Activated naive CD4-positive, alpha-beta T cell treated with anti-CD3 and anti-CD28 coated beads for 36 hours (primary cell): ENCODE measurements around the gene ZNF511. TPM values are rescaled to one million over a fixed set of nuclear protein-coding genes. Genes with fewer than 3 reads are reported as not detected.

Source experiments
- CTCF ChIA-PET: fragments of 350-600 bp; sonication (Branson Sonifier 250); formaldehyde crosslinking; loops from one replicate; lab custom pipeline; 2021; ENCODE audit warnings: antibody characterized with exemption; lab: Charles Lee
- DNase-seq: peaks from one replicate; pipeline ENCODE4 v3.0.0-alpha.2; 2020
- H3K27ac Mint-ChIP-seq: one replicate; pipeline ENCODE4 v1.8.0; 2021; ENCODE audit warnings: mild to moderate bottlenecking, mixed read lengths
- H3K27me3 Mint-ChIP-seq: one replicate; pipeline ENCODE4 v1.8.0; 2021; ENCODE audit warnings: low read depth, mixed read lengths
- H3K36me3 Mint-ChIP-seq: one replicate; pipeline ENCODE4 v1.8.0; 2021; ENCODE audit warnings: low read depth, mixed read lengths
- H3K4me1 Mint-ChIP-seq: one replicate; pipeline ENCODE4 v1.8.0; 2021; ENCODE audit warnings: low read depth, mixed read lengths
- H3K4me3 Mint-ChIP-seq: one replicate; pipeline ENCODE4 v1.8.0; 2021; ENCODE audit warnings: mild to moderate bottlenecking, moderate library complexity, mixed read lengths
- H3K9me3 Mint-ChIP-seq: one replicate; pipeline ENCODE4 v1.8.0; 2021; ENCODE audit warnings: mixed read lengths
- intact Hi-C: fragments of 100-400 bp; cut with micrococcal nuclease; formaldehyde crosslinking; loops from one replicate; pipeline ENCODE4 v1.15.1; 2023
- total RNA-seq, 2 experiments: library from RNA; stranded (reverse); gene quantifications; one replicate each; pipeline ENCODE4 v1.2.3, GENCODE V29; 2021

The ZNF511 gene
- total RNA-seq, 2 experiments from 2014 or later, result 37.1 to 39.4 TPM

GRCh38 chr10:133267829-133268228, 40.9 kb upstream of the ZNF511 start:
- Mint-ChIP-seq H3K36me3 (peaks cover 10% of the 10 kb centered on the region), H3K27me3 (no peaks in the 10 kb centered on the region), H3K4me1 (peaks cover 27% of the 10 kb centered on the region), H3K9me3 (no peaks in the 10 kb centered on the region), H3K4me3 (no peak overlapping the region), H3K27ac (no peak overlapping the region)
- CTCF ChIA-PET, result interaction anchor here (1.4 kb wide), 1 partner anchor 124 kb away, joined by 5 read pairs; no protein-coding TSS in a partner anchor
- intact Hi-C loops, result no loop called here
- no peak for DNase-seq

GRCh38 chr10:133268532-133268931, 40.2 kb upstream of the ZNF511 start:
- Mint-ChIP-seq H3K4me3 (no peak overlapping the region), H3K9me3 (no peaks in the 10 kb centered on the region), H3K4me1 (peaks cover 22% of the 10 kb centered on the region), H3K36me3 (peaks cover 8% of the 10 kb centered on the region), H3K27ac (no peak overlapping the region), H3K27me3 (no peaks in the 10 kb centered on the region)
- CTCF ChIA-PET, result no interaction called here
- DNase-seq, result no peak
- intact Hi-C loops, result no loop called here

GRCh38 chr10:133269367-133269766, 39.3 kb upstream of the ZNF511 start:
- intact Hi-C loops, result no loop called here
- Mint-ChIP-seq H3K9me3 (no peaks in the 10 kb centered on the region), H3K27ac (no peak overlapping the region), H3K36me3 (peaks cover 8% of the 10 kb centered on the region), H3K4me3 (no peak overlapping the region), H3K4me1 (peaks cover 15% of the 10 kb centered on the region), H3K27me3 (no peaks in the 10 kb centered on the region)
- CTCF ChIA-PET, result no interaction called here
- DNase-seq, result no peak

- CTCF ChIA-PET, result no interaction called here
- no peak for DNase-seq
- H3K27ac Mint-ChIP-seq, result no peak overlapping the region
- H3K9me3 Mint-ChIP-seq, result no peaks in the 10 kb centered on the region
- intact Hi-C loops, result no loop called here
- peaks cover 9% of the 10 kb centered on the region for H3K36me3 Mint-ChIP-seq
- H3K4me1 Mint-ChIP-seq, result peaks cover 13% of the 10 kb centered on the region
- H3K27me3 Mint-ChIP-seq, result no peaks in the 10 kb centered on the region
- no peak overlapping the region for H3K4me3 Mint-ChIP-seq
Observed at GRCh38 chr10:133270204-133270603, 38.5 kb upstream of the ZNF511 start.

GRCh38 chr10:133270773-133271297, 37.9 kb upstream of the ZNF511 start:
- Mint-ChIP-seq H3K36me3 (peaks cover 11% of the 10 kb centered on the region), H3K4me3 (no peak overlapping the region), H3K27me3 (no peaks in the 10 kb centered on the region), H3K4me1 (peaks cover 7% of the 10 kb centered on the region), H3K9me3 (no peaks in the 10 kb centered on the region), H3K27ac (no peak overlapping the region)
- CTCF ChIA-PET, result no interaction called here
- intact Hi-C loops, result no loop called here
- no peak for DNase-seq

- CTCF ChIA-PET, result interaction anchor here (0.7 to 1.4 kb wide), 2 partner anchors 9 to 12 kb away, joined by 3 to 4 read pairs; no protein-coding TSS in a partner anchor
- H3K9me3 Mint-ChIP-seq, result no peaks in the 10 kb centered on the region
- H3K4me1 Mint-ChIP-seq, result peaks cover 6% of the 10 kb centered on the region
- no peak for DNase-seq
- H3K4me3 Mint-ChIP-seq, result no peak overlapping the region
- peaks cover 11% of the 10 kb centered on the region for H3K36me3 Mint-ChIP-seq
- intact Hi-C loops, result no loop called here
- H3K27me3 Mint-ChIP-seq, result no peaks in the 10 kb centered on the region
- no peak overlapping the region for H3K27ac Mint-ChIP-seq
Observed at GRCh38 chr10:133271521-133272300, 37.0 kb upstream of the ZNF511 start.

GRCh38 chr10:133272301-133272963, 36.3 kb upstream of the ZNF511 start:
- intact Hi-C loops, result no loop called here
- peaks cover 6% of the 10 kb centered on the region for H3K4me1 Mint-ChIP-seq
- H3K36me3 Mint-ChIP-seq, result peaks cover 11% of the 10 kb centered on the region
- no peak overlapping the region for H3K27ac Mint-ChIP-seq
- H3K9me3 Mint-ChIP-seq, result no peaks in the 10 kb centered on the region
- no peaks in the 10 kb centered on the region for H3K27me3 Mint-ChIP-seq
- no peak overlapping the region for H3K4me3 Mint-ChIP-seq
- no peak for DNase-seq
- CTCF ChIA-PET, result interaction anchor here (0.7 to 1.4 kb wide), 2 partner anchors 9 to 13 kb away, joined by 3 to 4 read pairs; no protein-coding TSS in a partner anchor

GRCh38 chr10:133272964-133273420, 35.7 kb upstream of the ZNF511 start:
- H3K36me3 Mint-ChIP-seq, result peaks cover 11% of the 10 kb centered on the region
- H3K4me1 Mint-ChIP-seq, result peaks cover 11% of the 10 kb centered on the region
- no peaks in the 10 kb centered on the region for H3K9me3 Mint-ChIP-seq
- H3K27ac Mint-ChIP-seq, result no peak overlapping the region
- intact Hi-C loops, result no loop called here
- CTCF ChIA-PET, result interaction anchor here (1.4 kb wide), 1 partner anchor 14 kb away, joined by 4 read pairs; no protein-coding TSS in a partner anchor
- DNase-seq, result no peak
- no peak overlapping the region for H3K4me3 Mint-ChIP-seq
- H3K27me3 Mint-ChIP-seq, result no peaks in the 10 kb centered on the region

GRCh38 chr10:133273534-133274143, 35.1 kb upstream of the ZNF511 start:
- H3K4me3 Mint-ChIP-seq, result no peak overlapping the region
- intact Hi-C loops, result no loop called here
- no peak for DNase-seq
- H3K4me1 Mint-ChIP-seq, result peaks cover 18% of the 10 kb centered on the region
- CTCF ChIA-PET, result no interaction called here
- H3K27ac Mint-ChIP-seq, result no peak overlapping the region
- H3K36me3 Mint-ChIP-seq, result peaks cover 11% of the 10 kb centered on the region
- no peaks in the 10 kb centered on the region for H3K27me3 Mint-ChIP-seq
- no peaks in the 10 kb centered on the region for H3K9me3 Mint-ChIP-seq

- DNase-seq, result peak; percentile 96
- peak overlapping the region; percentile 86 for H3K4me3 Mint-ChIP-seq
- H3K9me3 Mint-ChIP-seq, result no peaks in the 10 kb centered on the region
- H3K27ac Mint-ChIP-seq, result peak overlapping the region; percentile 91
- intact Hi-C loops, result loop anchor here (1.0 to 5.0 kb wide), 7 partner anchors 16 to 738 kb away; partner anchors contain the start of gene INPP5A
- CTCF ChIA-PET, result interaction anchor here (0.7 to 1.7 kb wide), 8 partner anchors 11 to 131 kb away, joined by 3 to 9 read pairs (median 6); no protein-coding TSS in a partner anchor
- H3K27me3 Mint-ChIP-seq, result no peaks in the 10 kb centered on the region
- peaks cover 23% of the 10 kb centered on the region for H3K4me1 Mint-ChIP-seq
- peaks cover 11% of the 10 kb centered on the region for H3K36me3 Mint-ChIP-seq
Observed at GRCh38 chr10:133274751-133275683, 33.7 kb upstream of the ZNF511 start.

GRCh38 chr10:133275684-133276092, 33.0 kb upstream of the ZNF511 start:
- Mint-ChIP-seq H3K4me3 (peak overlapping the region; percentile 86), H3K9me3 (no peaks in the 10 kb centered on the region), H3K27ac (peak overlapping the region; percentile 91), H3K36me3 (peaks cover 11% of the 10 kb centered on the region), H3K27me3 (no peaks in the 10 kb centered on the region), H3K4me1 (peaks cover 23% of the 10 kb centered on the region)
- DNase-seq, result peak; percentile 60
- intact Hi-C loops, result loop anchor here (1.0 to 5.0 kb wide), 7 partner anchors 16 to 738 kb away; partner anchors contain the start of gene INPP5A
- CTCF ChIA-PET, result interaction anchor here (0.7 to 1.7 kb wide), 9 partner anchors 10 to 132 kb away, joined by 3 to 9 read pairs (median 6); no protein-coding TSS in a partner anchor
